Measurements from ENCODE around the gene AXL.

AXL gene

DNA sequence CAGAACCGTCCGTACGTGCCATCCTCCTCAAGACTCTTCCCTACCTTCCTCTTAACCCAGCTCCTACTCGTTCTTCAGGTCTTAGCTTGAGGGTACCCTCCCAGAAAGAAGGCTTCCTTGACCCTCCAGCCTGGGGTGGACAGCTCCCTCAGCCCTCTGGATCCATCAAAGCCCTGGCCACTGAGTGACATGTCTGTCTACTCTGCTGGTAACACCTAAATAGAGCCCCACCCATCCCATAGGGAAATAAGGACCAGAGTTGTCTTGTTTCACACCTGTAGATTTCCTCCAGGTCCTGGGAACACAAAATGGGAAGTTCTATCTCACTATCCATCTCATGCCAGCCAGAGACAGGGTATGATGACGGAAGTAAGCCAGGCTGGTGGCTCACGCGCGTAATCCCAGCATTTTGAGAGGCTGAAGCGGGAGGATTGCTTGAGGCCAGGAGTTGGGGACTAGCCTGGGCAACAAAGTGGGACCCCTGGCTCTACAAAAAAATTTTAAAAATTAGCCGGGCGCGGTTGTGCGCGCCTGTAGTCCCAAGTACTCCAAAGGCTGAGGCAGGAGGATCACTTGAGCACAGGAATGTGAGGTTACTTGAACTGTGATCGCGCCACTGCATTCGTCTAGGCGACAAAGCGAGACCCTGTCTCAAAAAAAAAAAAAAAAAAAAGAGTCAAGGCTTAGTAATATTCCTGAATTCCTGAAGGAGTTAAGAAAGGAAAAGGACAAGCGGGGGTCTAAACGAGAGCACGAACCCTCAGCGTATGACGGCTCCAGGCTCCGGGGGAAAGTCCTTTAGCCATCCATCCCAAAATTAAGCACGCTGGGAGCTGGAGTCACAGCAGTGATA lies 90.4 kb downstream of the AXL start:
- no peak for DNase-seq

DNA sequence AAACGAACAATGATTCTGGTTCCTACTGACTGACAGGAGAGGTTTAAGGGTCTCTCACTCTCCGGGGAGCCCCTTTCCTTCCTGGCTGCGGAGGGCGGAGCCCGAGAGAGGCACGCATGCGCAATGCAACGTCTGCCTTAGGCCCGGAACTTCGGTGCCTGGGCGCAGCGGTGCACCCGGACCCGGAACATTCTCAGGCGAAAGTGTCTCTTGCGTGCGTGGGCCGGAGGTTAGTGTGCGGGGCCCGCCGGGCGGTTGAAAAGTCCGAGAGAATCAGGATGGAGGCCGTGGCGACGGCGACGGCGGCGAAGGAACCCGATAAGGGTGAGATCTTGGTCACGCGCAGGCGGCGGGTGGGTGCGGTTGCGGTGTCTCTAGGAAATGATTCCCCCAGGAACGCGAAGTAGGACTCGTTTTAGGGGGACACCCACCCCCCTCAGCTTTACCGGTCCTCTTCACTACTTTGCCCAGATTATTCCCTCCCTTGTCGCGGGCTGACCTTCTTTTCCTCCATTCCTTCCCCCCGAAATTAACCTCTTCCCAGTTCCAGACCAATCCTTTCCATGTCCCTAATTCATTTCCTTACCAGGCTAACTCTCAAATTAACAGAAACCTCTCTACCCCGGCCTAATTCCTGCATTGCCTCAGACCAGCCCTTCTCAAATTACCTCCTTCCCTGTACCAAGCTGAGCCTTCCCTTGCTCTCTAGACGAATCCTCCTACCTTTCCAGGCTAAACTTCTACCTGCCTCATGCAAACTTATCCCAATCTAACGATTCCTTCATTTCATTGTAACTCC lies 91.2 kb downstream of the AXL start, which contains the start of gene CCDC97:
Gene CCDC97, plus strand, starts transcription at position 140 of the 799 bp plus-strand sequence. Its CDS starts 139 bp downstream, at position 279.
- peak; percentile 73 to 85 (median 81) for DNase-seq

- no peak for DNase-seq
Measured at GRCh38 chr19:41311072-41311471, 92.0 kb downstream of the AXL start.
